Suprapubic skin (tissue), 4 donors: ENCODE data around the gene FHOD3.

Source experiments
- CTCF ChIP-seq, 2 donors: fragments of 200-600 bp in 1 of 2; fragments of 450-650 bp in 1 of 2; sonication (generic) in 1 of 2; IDR thresholded peaks; one replicate each; pipeline ENCODE4 v1.5.1; 2016 to 2019; ENCODE audit warnings: antibody characterized with exemption in 2 of 2, mild to moderate bottlenecking in 1 of 2, moderate library complexity in 1 of 2
- EP300 ChIP-seq: sonication (generic); formaldehyde crosslinking; IDR thresholded peaks from one replicate; pipeline ENCODE4 v1.6.1; 2017; ENCODE audit warnings: antibody characterized with exemption
- POLR2A ChIP-seq, 2 donors: fragments of 450-650 bp; IDR thresholded peaks; one replicate each; pipeline ENCODE4 v1.6.1; 2017; ENCODE audit warnings: antibody characterized with exemption in 2 of 2, mild to moderate bottlenecking in 2 of 2, moderate library complexity in 2 of 2
- POLR2AphosphoS5 ChIP-seq, 3 donors: sonication (generic); formaldehyde crosslinking; IDR thresholded peaks; one replicate each; pipeline ENCODE4 v1.6.1; 2017; ENCODE audit warnings: antibody characterized with exemption in 3 of 3

DNA sequence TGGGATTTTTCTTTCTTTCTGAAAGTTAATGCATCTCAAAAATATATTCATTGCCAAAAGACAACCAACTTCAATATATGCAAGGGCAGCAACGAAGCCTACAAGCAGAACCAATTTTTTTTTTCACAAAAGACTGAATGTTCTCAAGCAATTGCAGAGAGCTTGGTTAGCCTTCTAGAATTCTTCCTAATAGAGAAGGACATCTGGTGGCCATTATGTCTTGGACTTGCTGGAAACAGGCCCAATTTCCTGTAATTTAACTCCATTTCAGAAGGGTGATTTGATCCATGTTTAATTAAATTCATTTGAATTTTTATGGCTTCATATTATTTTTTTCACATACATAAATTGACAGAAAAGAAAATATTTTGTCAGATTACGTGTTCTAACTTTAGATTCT is 323.3 kb downstream of the FHOD3 start:
- TF ChIP-seq POLR2A (IDR thresholded peaks at IDR 0.05) (no peak), CTCF (IDR thresholded peaks at IDR 0.05) (no peak), POLR2AphosphoS5 (IDR thresholded peaks at IDR 0.05) (no peak), EP300 (no peak)
